ENCODE results near the gene WBP2NL.
"Not testable (repeated sequence)": the region's sequence is repeated elsewhere in the genome, so short reads cannot be mapped to it uniquely, and the experiment has no call there.

WBP2NL gene

DNA sequence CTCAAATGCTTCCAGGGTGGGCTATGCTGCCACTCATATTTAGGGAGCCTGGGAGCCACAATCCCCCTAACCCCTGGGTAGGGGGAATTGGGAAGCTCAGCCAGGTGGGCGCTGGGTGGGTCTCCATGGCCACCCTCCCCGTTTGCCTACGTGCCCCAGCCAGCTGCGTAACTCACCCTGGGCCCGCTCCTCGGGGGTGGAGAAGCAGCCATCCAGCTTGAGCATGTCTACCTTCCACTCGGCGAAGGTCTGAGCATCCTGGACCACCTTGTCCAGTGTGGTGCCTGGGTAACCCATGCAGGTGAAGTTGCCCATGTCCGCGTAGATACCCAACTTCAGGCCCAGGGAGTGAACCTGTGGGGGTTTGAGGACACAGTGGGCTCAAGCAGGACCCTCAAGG lies 68.3 kb downstream of the WBP2NL start:
- in situ Hi-C loops (cut with MboI; ENCODE audit: low pct_unique_long_range_greater_than_20kb, low sequenced_read_pairs): no loop called here
- no peak for DNase-seq

DNA sequence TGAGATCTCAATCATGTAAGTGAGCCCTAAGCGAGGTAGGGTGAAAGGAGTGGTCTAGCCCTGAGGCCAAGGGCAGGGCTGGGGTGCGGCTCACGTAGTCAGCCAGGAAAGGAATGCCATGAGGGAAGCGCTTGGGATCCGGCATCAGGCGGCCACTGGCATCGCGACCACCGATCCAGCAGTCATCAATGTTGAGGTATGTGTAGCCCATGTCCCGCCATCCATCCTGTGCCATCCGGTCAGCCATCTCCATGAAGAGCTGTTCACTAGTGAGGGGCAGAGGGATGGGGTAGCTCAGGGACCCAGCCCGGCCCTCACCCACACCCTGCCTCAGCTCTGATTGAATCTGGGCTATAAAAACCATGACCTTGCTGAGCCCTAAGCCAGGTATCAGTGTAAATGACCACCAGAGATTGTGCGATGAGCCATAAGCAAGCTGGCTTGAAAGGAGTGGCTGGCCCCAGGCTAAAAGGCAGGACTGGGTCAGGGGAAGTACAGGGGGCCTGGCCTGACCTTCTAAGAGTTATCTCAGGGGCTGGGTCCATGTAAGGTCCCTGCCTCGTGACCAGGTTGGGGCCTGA lies 69.2 kb downstream of the WBP2NL start:
- in situ Hi-C loops (cut with MboI; ENCODE audit: low pct_unique_long_range_greater_than_20kb, low sequenced_read_pairs): no loop called here
- DNase-seq: no peak

DNA sequence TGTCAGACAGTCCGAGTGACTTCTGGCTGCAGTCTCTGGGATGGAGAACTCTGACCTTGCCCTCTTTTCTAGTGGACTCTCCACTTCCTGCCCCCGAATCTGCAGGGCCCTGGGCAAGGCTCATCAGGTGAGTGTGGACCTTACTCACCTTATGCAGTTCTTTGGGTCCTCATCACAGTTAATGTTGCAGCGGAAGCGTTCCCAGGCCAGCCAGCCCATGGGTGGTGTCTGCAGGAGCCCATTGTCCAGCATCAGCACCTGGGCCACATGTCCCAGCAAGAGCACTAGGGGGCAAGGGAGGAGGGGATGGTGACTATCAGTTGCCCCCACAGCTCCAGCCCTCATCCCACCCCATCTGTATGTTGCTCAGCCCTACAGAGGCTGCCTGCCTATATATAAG lies 69.7 kb downstream of the WBP2NL start:
- in situ Hi-C loops (cut with MboI; ENCODE audit: low pct_unique_long_range_greater_than_20kb, low sequenced_read_pairs): no loop called here
- DNase-seq: no peak

DNA sequence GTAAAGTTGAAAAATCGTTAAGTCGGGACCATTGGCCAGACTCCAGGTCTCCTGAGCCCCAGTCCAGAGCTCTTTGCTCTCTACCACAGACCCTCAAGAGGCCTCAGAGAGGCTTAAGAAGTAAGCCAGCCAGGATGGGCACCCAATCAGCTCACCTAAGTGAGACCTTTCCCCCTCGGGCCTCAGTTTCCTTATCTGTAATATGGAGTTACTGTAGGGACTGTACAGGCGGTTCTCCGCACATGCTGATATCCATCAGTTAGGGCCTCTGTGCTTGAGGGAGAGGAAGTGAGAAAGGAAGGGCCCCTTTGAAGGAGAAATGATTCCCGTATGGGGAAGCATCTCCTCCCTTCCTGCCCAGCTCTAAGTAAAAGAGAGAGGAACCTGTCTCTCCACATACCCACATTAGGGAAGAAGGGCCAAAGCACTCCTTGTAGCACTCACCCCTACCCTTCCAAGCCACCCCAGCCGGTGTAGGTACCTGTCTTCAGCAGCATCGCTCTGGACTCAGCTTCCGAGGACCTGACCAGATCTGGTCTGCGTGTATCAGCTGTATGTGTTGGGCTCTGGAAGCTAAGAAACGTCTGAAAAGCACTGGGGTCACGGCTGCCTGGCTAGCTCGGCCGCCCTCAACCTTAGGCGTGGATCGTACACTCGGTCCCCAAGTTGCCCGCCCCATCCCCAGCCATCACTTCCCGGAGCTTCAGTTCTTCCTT lies 71.4 kb downstream of the WBP2NL start:
- peak; percentile 83 for DNase-seq
- in situ Hi-C loops (cut with MboI; ENCODE audit: low pct_unique_long_range_greater_than_20kb, low sequenced_read_pairs): no loop called here

DNA sequence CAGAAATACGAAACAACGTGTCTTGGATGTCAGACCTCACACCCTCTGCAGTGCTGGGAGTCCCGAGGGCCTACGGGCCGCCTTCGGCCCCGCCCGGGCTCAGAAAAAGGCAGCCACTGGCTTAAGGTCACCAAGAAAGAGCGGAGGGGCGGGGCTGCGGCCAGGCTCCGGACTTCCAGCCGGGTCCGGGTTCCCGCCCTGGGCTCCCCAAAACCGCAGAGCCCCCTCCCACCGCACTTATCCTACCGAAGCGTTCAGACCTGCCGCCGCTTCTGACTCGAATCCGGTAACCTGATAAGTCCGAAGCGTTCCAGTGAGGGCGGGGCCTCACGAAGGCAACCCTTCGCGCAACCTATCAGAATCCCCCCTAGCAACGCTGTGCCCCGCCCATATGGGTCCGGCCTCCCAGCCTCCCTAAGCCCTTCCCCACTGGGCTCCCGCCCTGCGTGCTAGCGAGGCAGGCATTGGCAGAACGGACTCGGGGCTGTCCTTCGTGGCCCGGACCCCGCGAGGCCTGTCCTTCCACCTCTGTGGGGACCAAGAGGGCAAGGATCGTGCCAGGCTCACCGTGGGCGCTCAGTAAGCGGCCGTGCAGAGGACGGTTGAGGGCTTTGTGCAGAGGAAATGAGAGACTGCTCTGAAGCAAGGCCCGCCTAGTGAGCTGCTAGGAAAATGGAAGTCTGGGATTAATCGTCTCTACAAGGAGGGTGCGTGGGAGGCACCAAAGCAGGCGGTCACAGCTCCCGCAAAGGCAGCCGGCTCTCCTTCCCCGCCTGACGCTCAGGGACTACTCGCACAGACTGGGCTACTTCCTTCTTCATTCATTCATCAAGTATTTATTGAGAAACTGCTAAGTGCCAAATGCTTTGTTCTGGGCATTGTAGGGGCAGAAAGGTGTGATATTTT lies 72.2 kb downstream of the WBP2NL start, which contains the start of gene NAGA:
TSS of gene NAGA (minus strand) at position 296 of the 906 bp plus-strand sequence. CDS start 515 bp downstream, outside the sequence.
- in situ Hi-C loops (cut with MboI; ENCODE audit: low pct_unique_long_range_greater_than_20kb, low sequenced_read_pairs): no loop called here
- DNase-seq: peak; percentile 99

DNA sequence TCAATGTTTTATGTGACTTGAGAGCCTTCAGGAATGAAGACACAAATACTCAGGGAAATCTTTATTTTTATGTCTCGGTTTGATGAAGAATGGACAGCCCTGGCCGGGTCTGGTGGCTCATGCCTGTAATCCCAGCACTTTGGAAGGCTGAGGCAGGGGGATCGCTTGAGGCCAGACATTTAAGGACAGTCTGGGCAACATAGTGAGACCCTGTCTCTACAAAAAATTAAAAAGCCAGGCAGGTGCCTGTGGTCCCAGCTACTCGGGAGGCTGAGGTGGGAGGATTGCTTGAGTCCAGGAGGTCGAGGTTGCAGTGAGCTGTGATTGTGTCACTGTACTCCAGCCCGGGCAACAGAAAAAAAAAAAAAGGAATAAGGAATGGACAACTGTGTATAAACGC lies 72.9 kb downstream of the WBP2NL start:
- in situ Hi-C loops (cut with MboI; ENCODE audit: low pct_unique_long_range_greater_than_20kb, low sequenced_read_pairs); DNase-seq: not testable (repeated sequence)

DNA sequence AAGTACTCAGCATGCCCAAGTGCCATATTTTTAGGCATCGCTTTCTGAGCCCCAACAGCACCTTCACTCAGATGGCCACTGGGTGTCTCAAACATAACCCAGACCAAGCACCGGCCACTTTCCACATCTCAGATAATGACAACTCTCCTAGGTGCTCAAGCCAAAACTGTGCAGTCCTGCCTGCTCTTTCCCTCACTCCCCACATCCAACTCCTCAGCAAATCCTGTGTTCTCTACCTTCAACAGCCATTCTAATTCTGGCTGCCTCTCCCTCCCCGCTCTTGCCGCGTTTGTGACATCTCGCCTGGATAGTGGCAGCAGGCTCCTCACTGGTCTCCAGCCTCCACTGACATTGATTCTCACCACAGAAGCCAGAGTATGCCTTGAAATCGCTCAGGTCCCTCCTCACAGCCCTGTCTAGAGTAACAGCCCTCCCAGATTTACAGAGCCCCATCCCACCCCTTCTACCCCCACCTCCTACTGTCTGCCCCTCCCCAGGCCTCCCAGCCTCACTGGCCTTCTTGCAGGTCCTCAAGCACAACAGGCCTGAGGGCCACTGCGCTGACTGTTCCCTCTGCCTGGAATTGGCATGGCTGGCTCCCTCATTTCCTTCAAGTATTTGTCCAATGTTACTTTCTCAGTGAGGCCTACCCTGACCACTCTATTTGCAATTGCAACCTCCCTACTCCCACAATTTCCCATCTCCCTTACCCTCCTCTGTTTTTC lies 74.2 kb downstream of the WBP2NL start:
- in situ Hi-C loops (cut with MboI; ENCODE audit: low pct_unique_long_range_greater_than_20kb, low sequenced_read_pairs): no loop called here
- no peak for DNase-seq

DNA sequence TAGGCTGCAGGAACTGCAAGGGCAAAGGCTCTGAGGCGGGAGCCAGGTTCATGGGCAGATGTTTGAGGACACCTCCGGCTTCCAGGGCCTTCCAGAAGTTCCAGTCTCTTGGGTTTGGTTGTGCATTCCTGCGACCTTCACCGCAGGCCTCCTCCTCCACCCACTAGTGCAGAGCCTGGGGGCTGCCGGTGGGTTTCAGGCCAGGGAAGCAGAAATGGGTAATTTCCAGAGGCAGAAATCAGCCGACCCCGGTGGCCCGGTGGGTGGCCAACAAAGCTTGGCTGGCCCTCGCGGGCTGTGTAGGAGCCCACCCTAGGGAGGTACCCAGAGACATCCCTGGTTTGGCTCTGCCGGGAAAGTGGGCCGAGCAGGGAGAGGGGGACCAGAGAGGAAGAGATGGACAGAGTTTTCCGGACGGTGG lies 75.0 kb downstream of the WBP2NL start:
- DNase-seq: no peak
- in situ Hi-C loops (cut with MboI; ENCODE audit: low pct_unique_long_range_greater_than_20kb, low sequenced_read_pairs): no loop called here

DNA sequence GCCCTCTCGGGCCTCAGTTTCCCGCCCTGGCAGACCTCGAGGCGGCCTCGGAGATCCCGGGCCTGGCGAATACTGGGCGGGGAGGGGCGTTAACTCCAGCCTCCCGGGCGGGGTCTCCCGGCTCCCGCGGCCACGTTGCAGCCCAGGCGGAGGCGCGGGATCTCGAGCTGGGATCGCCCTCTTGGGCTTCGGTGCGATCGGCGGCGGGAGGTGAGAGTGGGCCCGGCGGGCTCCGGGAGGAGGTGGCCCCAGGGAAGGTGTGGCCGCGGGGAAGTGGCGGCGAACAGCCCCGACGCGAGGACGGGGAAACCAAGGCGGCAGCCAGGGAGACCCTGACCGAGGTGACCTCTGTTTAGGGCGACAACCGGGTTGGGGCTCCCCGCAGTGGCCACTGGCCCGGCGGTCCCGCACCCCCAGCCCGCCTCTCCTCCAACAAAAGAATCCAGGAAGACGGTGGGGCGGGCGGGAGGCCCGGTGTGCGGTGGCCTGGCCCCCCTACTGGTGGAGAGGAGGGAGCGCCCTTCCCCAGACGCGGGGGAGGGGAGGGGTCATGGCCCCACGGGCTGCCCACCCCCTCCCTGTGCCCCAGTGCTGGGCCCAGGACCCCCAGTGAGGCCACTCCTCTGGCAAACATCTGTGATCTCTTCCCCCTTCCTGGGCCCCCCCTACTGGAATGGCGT lies 75.7 kb downstream of the WBP2NL start, which contains the start of gene PHETA2:
TSS of gene PHETA2 (plus strand) at position 117 of the 680 bp plus-strand sequence. CDS start 3,046 bp downstream, outside the sequence.
- in situ Hi-C loops (cut with MboI; ENCODE audit: low pct_unique_long_range_greater_than_20kb, low sequenced_read_pairs): no loop called here
- no peak for DNase-seq

DNA sequence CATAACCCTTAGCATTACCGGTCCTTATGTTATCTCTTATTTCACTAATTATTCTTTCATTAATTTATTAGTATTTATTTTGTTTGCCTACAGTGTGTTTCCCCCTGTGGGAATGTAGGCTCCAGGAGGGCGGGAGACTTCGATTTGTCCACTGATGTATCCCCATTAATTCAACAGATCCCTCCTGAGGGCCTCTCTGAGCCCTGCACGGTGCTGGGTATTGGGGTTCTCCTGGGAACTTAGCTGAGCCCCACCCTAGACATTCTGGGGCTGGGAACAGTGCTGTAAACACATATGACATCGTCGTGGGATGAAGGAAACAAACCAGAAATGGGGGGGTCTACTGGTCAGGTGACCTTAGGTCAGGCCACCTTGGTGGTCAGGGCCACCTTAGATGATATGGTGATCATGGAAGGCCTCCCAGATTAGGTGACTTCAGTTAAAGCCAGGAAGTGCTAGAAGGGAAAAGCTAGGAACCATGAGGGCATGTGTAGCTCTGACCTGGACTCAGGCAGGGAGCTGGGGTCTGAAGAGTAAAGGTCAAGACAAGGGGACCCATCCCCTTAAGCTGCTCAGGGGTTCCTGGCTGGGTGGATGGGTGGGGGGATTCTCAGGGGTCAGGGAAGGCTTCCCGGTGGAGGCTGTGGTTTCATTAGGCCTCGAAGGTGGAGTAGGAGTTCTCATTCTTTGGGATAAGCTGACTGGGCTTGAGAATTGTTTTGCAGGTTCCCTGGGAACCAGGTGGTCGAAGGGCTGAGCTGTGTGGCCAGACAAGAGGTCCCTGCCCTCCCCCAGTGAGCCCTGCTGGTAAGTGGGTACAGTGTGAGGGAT lies 76.5 kb downstream of the WBP2NL start:
- DNase-seq: no peak
- in situ Hi-C loops (cut with MboI; ENCODE audit: low pct_unique_long_range_greater_than_20kb, low sequenced_read_pairs): no loop called here

DNA sequence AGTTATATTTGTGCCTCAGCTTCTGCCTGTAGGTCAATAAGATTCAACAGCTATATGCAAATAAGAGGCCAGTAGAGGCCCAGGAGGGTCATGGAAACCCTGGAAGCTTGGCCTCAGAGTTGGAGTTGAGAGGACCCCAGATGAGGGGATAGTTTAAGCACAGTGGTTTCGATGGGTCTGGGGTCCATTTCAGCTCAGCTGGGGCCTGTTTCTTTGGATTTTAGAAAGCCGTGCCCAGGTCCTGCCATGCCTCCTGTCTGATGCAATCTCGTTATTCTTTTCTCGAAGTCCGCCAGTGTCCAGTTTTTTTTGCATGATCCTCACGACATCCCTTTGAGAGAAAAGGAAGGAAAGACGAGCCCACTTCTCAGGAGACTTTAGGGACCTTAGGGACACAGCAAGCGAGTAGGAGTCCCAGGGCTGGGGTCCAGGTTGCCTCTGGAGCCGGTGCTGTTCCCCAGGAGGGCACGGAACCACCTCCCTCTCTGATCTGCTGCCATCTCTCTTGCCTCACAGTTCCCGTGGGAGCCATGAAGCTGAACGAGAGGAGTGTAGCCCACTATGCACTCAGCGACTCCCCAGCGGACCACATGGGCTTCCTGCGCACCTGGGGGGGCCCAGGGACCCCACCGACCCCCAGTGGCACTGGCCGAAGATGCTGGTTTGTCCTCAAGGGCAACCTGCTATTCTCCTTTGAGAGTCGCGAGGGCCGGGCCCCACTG lies 78.3 kb downstream of the WBP2NL start:
- in situ Hi-C loops (cut with MboI; ENCODE audit: low pct_unique_long_range_greater_than_20kb, low sequenced_read_pairs): no loop called here
- no peak for DNase-seq

DNA sequence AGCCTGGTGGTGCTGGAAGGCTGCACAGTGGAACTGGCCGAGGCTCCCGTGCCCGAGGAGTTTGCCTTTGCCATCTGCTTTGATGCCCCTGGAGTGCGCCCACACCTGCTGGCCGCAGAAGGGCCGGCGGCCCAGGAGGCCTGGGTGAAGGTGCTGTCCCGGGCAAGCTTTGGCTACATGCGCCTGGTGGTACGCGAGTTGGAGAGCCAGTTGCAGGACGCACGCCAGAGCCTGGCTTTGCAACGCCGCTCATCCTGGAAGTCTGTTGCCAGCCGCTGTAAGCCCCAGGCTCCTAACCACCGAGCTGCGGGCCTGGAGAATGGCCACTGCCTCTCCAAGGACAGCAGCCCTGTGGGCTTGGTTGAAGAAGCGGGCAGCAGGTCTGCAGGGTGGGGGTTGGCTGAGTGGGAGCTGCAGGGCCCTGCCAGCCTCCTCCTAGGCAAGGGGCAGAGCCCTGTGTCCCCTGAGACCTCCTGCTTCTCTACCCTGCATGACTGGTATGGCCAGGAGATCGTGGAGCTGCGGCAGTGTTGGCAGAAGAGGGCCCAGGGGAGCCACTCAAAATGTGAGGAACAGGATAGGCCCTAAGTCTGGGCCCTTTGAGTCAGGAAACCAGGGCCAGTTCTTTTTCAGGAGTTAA lies 79.0 kb downstream of the WBP2NL start:
- in situ Hi-C loops (cut with MboI; ENCODE audit: low pct_unique_long_range_greater_than_20kb, low sequenced_read_pairs): no loop called here
- no peak for DNase-seq

Data from KBM-7 (cell line).